Gastrocnemius medialis (tissue), 4 donors: ENCODE data around the gene DLG1.

ENCODE experiments used
- POLR2A ChIP-seq, 2 donors: fragments of 450-650 bp; IDR thresholded peaks; one replicate each; pipeline ENCODE4 v1.6.1; 2017; ENCODE audit warnings: antibody characterized with exemption in 2 of 2, mild to moderate bottlenecking in 2 of 2, moderate library complexity in 2 of 2
- TF ChIP-seq, protein P1 (sequence below), 5 experiments: fragments of 450-650 bp in 3 of 5; fragments of 200-600 bp in 2 of 5; sonication (generic) in 2 of 5; IDR thresholded peaks in 4 of 5; conservative IDR thresholded peaks in 1 of 5; 1 replicate in 4 of 5; 2 replicates in 1 of 5; pipeline ENCODE4 v1.5.1; 2016 to 2019; ENCODE audit warnings: antibody characterized with exemption in 5 of 5, mild to moderate bottlenecking in 3 of 5, moderate library complexity in 3 of 5

DNA sequence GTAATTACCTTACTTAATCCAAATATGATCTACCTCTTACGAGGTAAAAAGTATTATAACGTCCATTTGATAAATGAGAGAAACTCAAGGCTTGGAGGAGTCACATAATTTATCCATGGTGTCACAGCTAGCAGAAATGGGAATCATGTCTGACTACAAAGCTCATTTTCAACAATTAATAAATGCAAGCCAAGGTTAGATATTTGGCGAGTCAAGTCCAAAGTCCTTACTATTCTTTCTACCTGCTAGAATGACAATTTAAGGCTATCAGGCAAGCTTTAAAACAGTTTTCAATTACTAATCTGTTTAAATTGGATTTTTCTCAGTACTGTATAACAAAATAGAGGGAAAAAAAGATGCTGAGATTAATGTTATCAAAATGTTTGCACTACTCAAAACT, 68.6 kb downstream of the DLG1 start:
- TF ChIP-seq, protein P1, sequence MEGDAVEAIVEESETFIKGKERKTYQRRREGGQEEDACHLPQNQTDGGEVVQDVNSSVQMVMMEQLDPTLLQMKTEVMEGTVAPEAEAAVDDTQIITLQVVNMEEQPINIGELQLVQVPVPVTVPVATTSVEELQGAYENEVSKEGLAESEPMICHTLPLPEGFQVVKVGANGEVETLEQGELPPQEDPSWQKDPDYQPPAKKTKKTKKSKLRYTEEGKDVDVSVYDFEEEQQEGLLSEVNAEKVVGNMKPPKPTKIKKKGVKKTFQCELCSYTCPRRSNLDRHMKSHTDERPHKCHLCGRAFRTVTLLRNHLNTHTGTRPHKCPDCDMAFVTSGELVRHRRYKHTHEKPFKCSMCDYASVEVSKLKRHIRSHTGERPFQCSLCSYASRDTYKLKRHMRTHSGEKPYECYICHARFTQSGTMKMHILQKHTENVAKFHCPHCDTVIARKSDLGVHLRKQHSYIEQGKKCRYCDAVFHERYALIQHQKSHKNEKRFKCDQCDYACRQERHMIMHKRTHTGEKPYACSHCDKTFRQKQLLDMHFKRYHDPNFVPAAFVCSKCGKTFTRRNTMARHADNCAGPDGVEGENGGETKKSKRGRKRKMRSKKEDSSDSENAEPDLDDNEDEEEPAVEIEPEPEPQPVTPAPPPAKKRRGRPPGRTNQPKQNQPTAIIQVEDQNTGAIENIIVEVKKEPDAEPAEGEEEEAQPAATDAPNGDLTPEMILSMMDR (IDR thresholded peaks at IDR 0.05 in 4 of 5, conservative IDR thresholded peaks at IDR 0.05 in 1 of 5), result no peak
- no peak for TF ChIP-seq POLR2A (IDR thresholded peaks at IDR 0.05)
